GM12874 (cell line): ENCODE data around the gene SMAD3.

ENCODE experiments used
- TF ChIP-seq, protein P1 (sequence below): IDR thresholded peaks from 2 replicates; pipeline ENCODE4 v1.5.1; 2011; ENCODE audit warnings: low read depth, mild to moderate bottlenecking, control low read depth, low read length, moderate library complexity; ENCODE audit not compliant: insufficient read depth

The SMAD3 gene

DNA sequence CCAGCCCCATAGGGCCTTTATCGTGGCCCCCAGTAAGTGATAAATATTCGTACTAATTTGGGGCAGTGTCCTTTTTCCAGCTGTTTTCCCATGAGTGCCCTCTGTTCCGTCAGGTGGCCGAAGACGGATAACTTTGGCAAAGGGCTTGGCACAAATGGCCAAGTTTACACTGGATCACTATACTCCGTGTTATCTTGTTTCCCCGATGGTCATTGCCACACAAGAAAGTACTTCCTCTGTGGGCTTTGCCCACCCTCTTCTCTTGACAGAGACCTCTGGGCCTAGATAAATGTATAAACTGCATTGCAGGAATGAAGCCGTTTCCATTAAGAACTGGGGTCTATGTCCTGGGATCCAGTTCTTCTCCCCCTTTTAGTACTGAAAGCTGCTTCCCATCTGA lies 39.1 kb downstream of the SMAD3 start:
- TF ChIP-seq, protein P1, sequence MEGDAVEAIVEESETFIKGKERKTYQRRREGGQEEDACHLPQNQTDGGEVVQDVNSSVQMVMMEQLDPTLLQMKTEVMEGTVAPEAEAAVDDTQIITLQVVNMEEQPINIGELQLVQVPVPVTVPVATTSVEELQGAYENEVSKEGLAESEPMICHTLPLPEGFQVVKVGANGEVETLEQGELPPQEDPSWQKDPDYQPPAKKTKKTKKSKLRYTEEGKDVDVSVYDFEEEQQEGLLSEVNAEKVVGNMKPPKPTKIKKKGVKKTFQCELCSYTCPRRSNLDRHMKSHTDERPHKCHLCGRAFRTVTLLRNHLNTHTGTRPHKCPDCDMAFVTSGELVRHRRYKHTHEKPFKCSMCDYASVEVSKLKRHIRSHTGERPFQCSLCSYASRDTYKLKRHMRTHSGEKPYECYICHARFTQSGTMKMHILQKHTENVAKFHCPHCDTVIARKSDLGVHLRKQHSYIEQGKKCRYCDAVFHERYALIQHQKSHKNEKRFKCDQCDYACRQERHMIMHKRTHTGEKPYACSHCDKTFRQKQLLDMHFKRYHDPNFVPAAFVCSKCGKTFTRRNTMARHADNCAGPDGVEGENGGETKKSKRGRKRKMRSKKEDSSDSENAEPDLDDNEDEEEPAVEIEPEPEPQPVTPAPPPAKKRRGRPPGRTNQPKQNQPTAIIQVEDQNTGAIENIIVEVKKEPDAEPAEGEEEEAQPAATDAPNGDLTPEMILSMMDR, result no peak

GRCh38 chr15:67105065-67105951 lies 39.9 kb downstream of the SMAD3 start:
- TF ChIP-seq, protein P1, result no peak

- TF ChIP-seq, protein P1, result no peak
These were observed 40.8 kb downstream of the SMAD3 start for GRCh38 chr15:67105991-67106763.

DNA sequence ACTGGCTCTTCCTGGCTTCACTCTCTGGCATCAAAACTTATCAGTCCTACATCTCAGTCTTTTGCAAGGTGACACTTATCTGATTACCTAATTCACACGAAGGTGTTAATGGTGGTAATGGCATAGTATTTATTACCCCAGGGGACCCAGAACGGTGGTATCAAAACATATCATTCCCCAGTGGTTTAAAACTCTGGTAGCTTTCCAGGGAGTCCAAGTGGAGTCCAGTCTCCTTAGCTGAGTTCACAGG lies 41.3 kb downstream of the SMAD3 start:
- TF ChIP-seq, protein P1, result no peak

- TF ChIP-seq, protein P1, result no peak
These were observed 41.8 kb downstream of the SMAD3 start for GRCh38 chr15:67107014-67107812.

DNA sequence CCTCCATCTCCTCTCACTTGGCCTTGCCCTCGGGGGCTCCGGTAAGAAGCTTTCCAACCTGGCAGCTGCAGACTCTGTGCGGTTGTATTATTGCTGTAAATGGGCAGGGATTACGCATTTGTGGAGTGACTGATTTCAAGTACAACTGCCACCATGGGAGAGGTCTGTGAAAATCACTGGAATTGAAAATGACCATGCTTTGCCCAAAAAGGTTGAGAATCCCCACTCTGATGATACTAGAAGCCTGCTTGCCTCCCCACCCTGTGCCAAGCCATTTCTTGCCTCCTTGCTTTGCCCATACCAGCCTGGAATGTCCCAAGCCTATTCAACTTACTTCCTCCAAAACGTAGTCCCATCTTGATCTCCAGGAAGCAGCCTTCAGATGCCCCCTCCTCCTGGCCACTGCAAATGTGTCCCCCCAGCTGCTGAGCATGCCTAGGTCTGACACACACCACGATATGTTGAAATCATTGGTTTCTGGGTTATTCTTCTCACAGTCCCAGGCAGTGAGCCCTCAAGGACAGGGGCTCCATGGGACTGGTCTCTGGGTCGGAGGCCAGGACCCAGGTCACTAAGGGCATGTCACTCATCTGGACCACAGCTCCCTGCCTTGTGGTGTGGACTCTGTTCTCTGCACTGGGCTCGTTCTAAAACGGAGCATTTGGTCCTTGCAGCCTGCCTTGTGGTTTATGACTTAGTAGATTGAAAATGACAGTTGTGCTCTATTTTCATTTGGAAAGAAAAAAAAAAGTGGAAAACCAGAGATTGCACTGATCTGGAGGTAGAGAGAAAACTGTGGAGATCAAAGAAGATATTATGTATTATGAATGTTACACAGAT lies 42.9 kb downstream of the SMAD3 start:
- TF ChIP-seq, protein P1, result no peak
